HepG2 (cell line): ENCODE data around the gene JUND. TPM values are rescaled to one million over a fixed set of nuclear protein-coding genes. Genes with fewer than 3 reads are reported as not detected.

Experiments used
- EP300 ChIP-seq, 3 experiments: sonication (generic) in 1 of 3; formaldehyde crosslinking in 1 of 3; IDR thresholded peaks; 2 replicates each; pipeline versions ENCODE4 v1.5.1 to v1.6.1; 2011 to 2020; ENCODE audit warnings: low read depth in 2 of 3, low read length in 2 of 3, borderline replicate concordance in 1 of 3, improper control_type of control experiment in 1 of 3, mild to moderate bottlenecking in 1 of 3, missing genetic modification reagents in 1 of 3, moderate library complexity in 1 of 3
- GABPA ChIP-seq, 2 experiments: IDR thresholded peaks; 2 replicates each; pipeline ENCODE4 v1.6.1; 2011 to 2016; ENCODE audit warnings: low read depth in 2 of 2, low read length in 1 of 2, missing biosample characterization in 1 of 2, missing genetic modification characterization in 1 of 2
- HMGXB3 ChIP-seq: sonication (generic); formaldehyde crosslinking; IDR thresholded peaks from 2 replicates; pipeline ENCODE4 v1.4.0; 2020; ENCODE audit warnings: missing genetic modification reagents, borderline replicate concordance
- JUNB ChIP-seq: sonication (generic); formaldehyde crosslinking; IDR thresholded peaks from 2 replicates; pipeline ENCODE4 v1.8.0; 2022; ENCODE audit warnings: missing genetic modification reagents, mild to moderate bottlenecking, borderline replicate concordance
- SPEN ChIP-seq: sonication (generic); formaldehyde crosslinking; IDR thresholded peaks from 2 replicates; pipeline ENCODE4 v1.5.1; 2020; ENCODE audit warnings: low read depth, mild to moderate bottlenecking, missing genetic modification reagents
- ZBTB44 ChIP-seq: sonication (generic); formaldehyde crosslinking; IDR thresholded peaks from 2 replicates; pipeline ENCODE4 v1.4.0; 2020; ENCODE audit warnings: missing genetic modification reagents
- ZFYVE20 ChIP-seq: sonication (generic); formaldehyde crosslinking; IDR thresholded peaks from 2 replicates; pipeline ENCODE4 v1.8.0; 2023; ENCODE audit warnings: low read depth, mild to moderate bottlenecking, moderate library complexity, missing genetic modification reagents, borderline replicate concordance
- ZNF142 ChIP-seq: sonication (generic); formaldehyde crosslinking; IDR thresholded peaks from 2 replicates; pipeline ENCODE4 v1.4.0; 2020; ENCODE audit warnings: missing genetic modification reagents
- ZNF598 ChIP-seq: sonication (generic); formaldehyde crosslinking; IDR thresholded peaks from 2 replicates; pipeline ENCODE4 v1.5.1; 2020; ENCODE audit warnings: mild to moderate bottlenecking, missing genetic modification reagents, borderline replicate concordance
- polyA plus RNA-seq, 8 experiments: library from polyadenylated mRNA; depleted of rRNA in 3 of 8; stranded (reverse) in 7 of 8; unstranded in 1 of 8; fragments of >200 nt; fragmentation: Illumina TruSeq in 4 of 8; extraction: Trizol in 4 of 8; gene quantifications; 2 replicates each; pipeline versions ENCODE4 v1.2.1 to v1.2.3, GENCODE V29; 2011 to 2016; ENCODE audit warnings: low read depth in 4 of 8, missing spikeins in 1 of 8, mixed read lengths in 1 of 8; ENCODE audit not compliant: insufficient read depth in 1 of 8
- total RNA-seq, 5 experiments: library from RNA; depleted of rRNA; stranded (reverse); fragments of >200 nt; fragmentation: Illumina TruSeq; extraction: Trizol; gene quantifications; 2 replicates each; pipeline ENCODE4 v1.2.3, GENCODE V29; 2016; ENCODE audit warnings: low read depth in 1 of 5

Gene JUND
- total and polyA plus RNA-seq, 2 of the 13 experiments (the other 11 are each of a cell fraction or from before 2014, with no cell fraction given), result 41.2 to 59.8 TPM

GRCh38 chr19:18291590-18292461 lies 10.4 kb upstream of the JUND start (continued):
- no peak for TF ChIP-seq ZNF142
- peak in 1 of 2 experiments; percentile 13; a peak in 1 of 4 replicates for TF ChIP-seq EP300 (IDR thresholded peaks at IDR 0.05; ENCODE audit: low read depth in 2 of 2, low read length in 2 of 2)
- peak; percentile 21; the same call in 1 of the 2 replicates for TF ChIP-seq EP300 (CRISPR knock-in tag; IDR thresholded peaks at IDR 0.05; ENCODE audit: borderline replicate concordance)
- peak; percentile 9; the same call in 1 of the 2 replicates for TF ChIP-seq ZFYVE20 (CRISPR knock-in tag)
- TF ChIP-seq HMGXB3 (CRISPR knock-in tag), result peak; percentile 62; the same call in 1 of the 2 replicates
- no peak for TF ChIP-seq ZNF598 (CRISPR knock-in tag)
- TF ChIP-seq SPEN (CRISPR knock-in tag), result peak; percentile 79; the same call in 1 of the 2 replicates
- TF ChIP-seq GABPA (IDR thresholded peaks at IDR 0.05; ENCODE audit: low read depth, low read length), result peak; percentile 38
- TF ChIP-seq GABPA (CRISPR knock-in tag; IDR thresholded peaks at IDR 0.05; ENCODE audit: low read depth), result peak; percentile 79
- no peak for TF ChIP-seq JUNB
- no peak for TF ChIP-seq ZBTB44 (CRISPR knock-in tag)
